Epithelial cell of proximal tubule (primary cell): ENCODE results near the gene LDLRAD3. TPM values are rescaled to one million over a fixed set of nuclear protein-coding genes. Genes with fewer than 3 reads are reported as not detected.
"Not testable (repeated sequence)": the region's sequence is repeated elsewhere in the genome, so short reads cannot be mapped to it uniquely, and the experiment has no call there.

Experiments
- DNase-seq: peaks from one replicate; pipeline ENCODE4 v3.0.0-alpha.2; 2011; ENCODE audit warnings: low read depth
- H3K4me3 ChIP-seq: 2 replicates; pipeline ENCODE4 v1.5.1; 2011; ENCODE audit warnings: low read depth, mild to moderate bottlenecking, low read length
- CTCF ChIP-seq: conservative IDR thresholded peaks from 2 replicates; pipeline ENCODE4 v1.5.1; 2012; ENCODE audit warnings: low read depth, mild to moderate bottlenecking, low read length
- total RNA-seq: library from RNA; depleted of rRNA; stranded (reverse); fragments of >200 nt; gene quantifications from 2 replicates; pipeline ENCODE4 v1.2.3, GENCODE V29; 2015

The LDLRAD3 gene
- total RNA-seq, 1 donor from 2014 or later: 8.2 TPM

GRCh38 chr11:36037031-36037430, 93.2 kb downstream of the LDLRAD3 start:
- TF ChIP-seq CTCF: no peak
- H3K4me3 ChIP-seq: no peak overlapping the region
- peak; percentile 74 for DNase-seq

GRCh38 chr11:36038541-36038940, 94.7 kb downstream of the LDLRAD3 start:
- TF ChIP-seq CTCF: no peak
- no peak for DNase-seq
- H3K4me3 ChIP-seq: no peak overlapping the region

GRCh38 chr11:36039471-36039870, 95.6 kb downstream of the LDLRAD3 start:
- peak; percentile 31 for DNase-seq
- TF ChIP-seq CTCF: no peak
- no peak overlapping the region for H3K4me3 ChIP-seq

- H3K4me3 ChIP-seq: no peak overlapping the region
- peak; percentile 49 for TF ChIP-seq CTCF
- no peak for DNase-seq
Observed at GRCh38 chr11:36041988-36042611, 98.2 kb downstream of the LDLRAD3 start.

- H3K4me3 ChIP-seq: no peak overlapping the region
- TF ChIP-seq CTCF: no peak
- DNase-seq: no peak
Observed at GRCh38 chr11:36044636-36045035, 100.8 kb downstream of the LDLRAD3 start.

- H3K4me3 ChIP-seq, DNase-seq: not testable (repeated sequence)
Observed at GRCh38 chr11:36045945-36046344, 102.1 kb downstream of the LDLRAD3 start.

- no peak for TF ChIP-seq CTCF
- H3K4me3 ChIP-seq: no peak overlapping the region
- DNase-seq: no peak
Observed at GRCh38 chr11:36046932-36047331, 103.1 kb downstream of the LDLRAD3 start.
